HPDE6-E6E7 (cell line): ENCODE measurements around the gene NFKBIA.
"Not testable (repeated sequence)": the region's sequence is repeated elsewhere in the genome, so short reads cannot be mapped to it uniquely, and the experiment has no call there.

ENCODE experiments used
- DNase-seq: peaks from one replicate; pipeline ENCODE4 v3.0.0; 2011; ENCODE audit warnings: missing footprints; ENCODE audit errors: extremely low spot score

The NFKBIA gene

DNA sequence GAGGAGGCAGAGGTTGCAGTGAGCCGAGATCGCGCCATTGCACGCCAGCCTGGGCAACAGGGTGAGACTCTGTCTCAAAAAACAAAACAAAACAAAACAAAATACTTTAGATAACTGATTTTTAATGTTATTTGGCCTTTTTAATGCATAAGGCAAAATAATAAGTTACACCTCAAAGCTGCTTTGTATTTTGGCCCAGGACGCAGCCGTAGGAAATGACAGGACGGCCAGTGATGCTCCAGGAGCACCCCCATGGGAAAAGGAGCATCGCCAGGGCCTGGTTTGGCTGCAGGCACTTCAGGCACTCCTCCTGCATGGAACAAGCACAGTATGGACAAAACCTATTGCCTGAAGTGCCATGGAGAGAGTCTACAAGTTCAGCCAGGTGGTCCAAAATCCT, 3.5 kb upstream of the NFKBIA start:
- no peak for DNase-seq

DNA sequence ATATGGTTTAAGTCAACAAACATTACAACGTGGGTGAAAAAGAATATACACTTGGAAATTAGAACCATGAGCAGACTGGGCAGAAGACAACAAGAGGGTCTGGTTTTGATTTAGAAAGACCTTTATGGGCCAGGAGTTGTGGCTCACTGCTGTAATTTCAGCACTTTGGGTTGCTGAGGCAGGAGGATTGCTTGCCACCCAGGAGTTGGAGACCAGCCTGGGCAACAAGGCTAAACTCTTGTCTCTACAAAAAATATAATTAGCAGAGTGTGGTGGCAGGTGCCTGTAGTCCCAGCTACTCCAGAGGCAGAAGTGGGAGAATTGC, 2.7 kb upstream of the NFKBIA start:
- no peak for DNase-seq

DNA sequence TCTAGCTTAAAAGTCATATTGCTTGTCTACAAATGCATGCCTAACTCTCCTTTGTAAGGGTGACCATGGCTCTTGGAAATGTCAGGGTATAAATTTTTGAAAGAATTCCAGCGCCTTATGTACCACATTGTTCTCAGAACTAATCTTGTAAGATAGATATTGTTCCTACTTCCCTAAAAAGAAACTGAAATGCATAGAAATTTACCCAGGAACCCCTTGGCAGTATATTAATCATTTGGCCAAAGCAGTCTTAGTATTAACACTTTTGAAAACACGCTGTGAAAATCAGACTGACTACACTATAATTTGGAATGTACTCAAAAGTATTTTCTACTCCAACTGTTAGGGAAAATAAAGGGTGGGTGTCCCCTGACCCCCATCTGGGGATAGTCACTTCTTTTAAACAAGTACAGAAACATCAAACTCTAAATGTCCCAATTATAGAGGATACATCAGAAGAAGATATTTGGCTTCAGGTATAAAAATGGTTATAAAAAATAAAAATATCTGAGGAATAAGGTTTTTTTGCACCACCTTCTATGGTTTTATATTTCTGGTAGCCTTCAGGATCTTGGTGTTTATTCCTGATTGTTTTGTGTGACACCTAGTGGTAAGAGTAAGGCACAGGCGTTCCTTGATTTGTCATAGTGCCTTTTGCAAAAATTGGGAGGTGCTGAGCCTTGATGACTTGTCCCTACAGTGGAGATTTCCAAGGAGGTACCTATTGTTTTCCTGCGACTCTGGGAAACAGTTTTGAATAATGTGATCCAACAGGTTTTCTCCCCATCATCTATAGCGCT, 2.2 kb upstream of the NFKBIA start:
- no peak for DNase-seq

DNA sequence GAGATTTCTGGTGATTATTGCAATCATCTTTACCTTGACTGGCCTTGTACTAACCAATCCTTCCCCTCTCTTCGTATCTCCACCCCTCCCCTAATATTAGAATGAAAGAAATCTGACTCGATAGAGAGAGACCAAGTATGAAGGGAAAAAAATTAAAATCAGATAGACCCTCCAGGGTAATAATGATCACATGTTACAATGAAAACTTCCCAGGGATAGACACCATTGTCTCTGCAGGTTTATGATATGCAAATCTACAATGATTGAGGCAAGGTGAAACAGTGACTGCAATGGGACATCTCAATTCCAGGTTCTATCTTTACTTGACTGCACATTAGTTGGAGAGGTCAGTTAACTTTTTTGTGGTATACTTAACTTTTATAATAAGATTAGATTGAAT, 1.5 kb upstream of the NFKBIA start:
- no peak for DNase-seq

DNA sequence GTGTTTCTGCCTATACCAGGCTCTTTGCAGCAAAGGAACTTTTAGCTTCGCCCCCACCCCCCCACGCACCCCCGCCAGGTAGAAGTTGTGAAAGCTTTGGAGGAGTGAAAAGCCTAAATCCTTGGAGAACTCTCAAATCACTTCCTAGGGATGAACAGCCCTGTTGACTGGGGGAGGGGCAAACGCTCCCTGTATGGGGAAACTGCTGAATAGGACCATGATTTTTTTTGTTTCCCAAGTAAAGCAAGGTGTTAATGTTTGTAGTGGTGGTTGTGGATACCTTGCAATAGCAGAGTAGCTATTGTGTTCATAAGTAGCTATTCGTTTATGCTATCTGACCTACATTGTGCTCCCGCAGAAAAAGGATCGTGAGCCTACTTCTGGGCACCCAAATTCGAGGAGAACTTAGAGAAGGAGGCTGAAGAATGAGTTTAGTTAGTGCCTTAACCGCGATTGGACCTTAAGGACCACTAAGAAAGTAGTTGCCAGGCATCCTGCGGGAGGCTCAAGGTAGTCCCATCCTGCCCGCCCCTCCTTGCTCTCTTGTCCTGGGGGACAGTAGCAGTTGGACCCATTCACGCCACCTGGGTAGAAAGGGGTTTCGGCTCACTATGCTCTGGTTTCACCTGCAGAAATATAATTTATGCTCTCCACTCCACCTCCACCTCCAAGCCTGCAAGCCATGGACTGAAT, 901 bp upstream of the NFKBIA start:
- DNase-seq, result no peak

DNA sequence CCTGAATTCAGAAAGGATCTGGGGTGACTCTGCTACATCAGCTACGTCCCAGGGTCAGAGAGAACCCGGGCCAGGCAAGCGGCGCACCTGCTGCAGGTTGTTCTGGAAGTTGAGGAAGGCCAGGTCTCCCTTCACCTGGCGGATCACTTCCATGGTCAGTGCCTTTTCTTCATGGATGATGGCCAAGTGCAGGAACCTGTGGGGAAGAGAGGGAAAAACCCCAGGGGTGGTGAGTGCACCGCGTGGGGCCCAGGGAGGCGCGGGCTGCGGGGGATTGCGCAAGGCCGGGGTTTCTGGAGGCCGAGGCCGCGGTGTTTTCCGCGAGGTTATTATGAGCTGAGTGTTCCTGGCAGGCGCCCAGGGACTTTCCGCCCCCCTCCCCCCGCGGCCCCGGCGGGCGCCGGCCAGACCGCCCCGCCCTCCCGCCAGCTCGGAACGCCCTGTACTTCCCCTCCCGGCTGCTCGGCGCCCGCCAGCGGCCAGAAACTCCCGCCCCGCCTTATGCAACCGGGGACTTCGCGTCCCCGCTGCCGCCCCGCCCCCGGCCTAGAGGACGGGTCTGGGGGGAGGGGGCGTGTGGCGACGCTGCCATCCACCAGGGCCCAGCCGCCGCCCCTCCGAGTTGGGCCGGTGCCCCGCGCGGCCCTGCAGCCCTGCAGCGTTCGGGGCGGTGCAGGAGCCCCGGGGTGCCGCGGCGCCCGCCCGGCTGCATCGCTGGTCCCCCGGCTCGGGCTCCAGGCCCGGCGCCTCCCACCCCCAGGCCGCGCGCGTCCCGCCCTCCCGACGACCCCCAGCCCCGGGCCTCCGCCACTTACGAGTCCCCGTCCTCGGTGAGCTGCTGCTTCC, 723 bp downstream of the NFKBIA start:
- peak; percentile 79 for DNase-seq

DNA sequence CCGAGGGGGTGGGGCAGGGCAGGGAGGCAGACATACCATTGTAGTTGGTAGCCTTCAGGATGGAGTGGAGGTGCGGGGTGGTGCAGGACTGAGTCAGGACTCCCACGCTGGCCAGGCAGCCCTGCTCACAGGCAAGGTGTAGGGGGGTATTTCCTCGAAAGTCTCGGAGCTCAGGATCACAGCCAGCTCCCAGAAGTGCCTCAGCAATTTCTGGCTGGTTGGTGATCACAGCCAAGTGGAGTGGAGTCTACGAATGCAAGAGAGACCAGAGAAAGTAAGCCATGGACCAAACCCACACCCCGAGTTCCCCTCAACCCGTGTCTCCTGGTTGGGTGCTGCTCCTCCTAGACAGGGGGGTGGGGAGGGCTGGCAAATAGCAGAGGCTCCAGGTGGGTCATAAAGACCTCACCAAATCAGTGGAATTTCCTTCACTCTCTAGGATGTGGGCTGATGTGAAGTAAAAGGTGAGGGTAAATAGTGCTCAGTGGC, 1.4 kb downstream of the NFKBIA start:
- DNase-seq, result no peak

DNA sequence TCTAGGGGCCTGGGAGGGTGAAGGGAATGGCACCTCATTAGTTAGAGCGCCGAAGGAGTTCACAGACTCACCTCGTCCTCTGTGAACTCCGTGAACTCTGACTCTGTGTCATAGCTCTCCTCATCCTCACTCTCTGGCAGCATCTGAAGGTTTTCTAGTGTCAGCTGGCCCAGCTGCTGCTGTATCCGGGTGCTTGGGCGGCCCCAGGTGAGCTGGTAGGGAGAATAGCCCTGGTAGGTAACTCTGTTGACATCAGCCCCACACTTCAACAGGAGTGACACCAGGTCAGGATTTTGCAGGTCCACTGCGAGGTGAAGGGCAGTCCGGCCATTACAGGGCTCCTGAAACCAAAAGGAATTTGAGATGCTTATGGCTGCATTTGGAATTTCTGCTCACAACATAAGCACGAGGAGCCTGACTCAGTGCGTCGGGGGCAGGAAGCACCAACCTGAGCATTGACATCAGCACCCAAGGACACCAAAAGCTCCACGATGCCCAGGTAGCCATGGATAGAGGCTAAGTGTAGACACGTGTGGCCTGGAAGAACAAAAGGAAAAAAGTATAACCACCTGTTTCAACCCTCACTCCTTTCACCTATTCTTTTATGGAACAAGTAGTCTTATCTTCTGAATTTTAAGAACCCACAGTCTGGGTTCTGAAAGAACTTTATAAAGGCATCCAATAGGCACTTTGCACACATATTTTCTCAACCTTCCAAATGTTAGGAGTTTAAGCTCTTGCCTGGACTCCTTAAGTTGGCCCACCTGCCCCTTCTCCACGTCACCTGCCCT, 2.0 kb downstream of the NFKBIA start:
- no peak for DNase-seq

DNA sequence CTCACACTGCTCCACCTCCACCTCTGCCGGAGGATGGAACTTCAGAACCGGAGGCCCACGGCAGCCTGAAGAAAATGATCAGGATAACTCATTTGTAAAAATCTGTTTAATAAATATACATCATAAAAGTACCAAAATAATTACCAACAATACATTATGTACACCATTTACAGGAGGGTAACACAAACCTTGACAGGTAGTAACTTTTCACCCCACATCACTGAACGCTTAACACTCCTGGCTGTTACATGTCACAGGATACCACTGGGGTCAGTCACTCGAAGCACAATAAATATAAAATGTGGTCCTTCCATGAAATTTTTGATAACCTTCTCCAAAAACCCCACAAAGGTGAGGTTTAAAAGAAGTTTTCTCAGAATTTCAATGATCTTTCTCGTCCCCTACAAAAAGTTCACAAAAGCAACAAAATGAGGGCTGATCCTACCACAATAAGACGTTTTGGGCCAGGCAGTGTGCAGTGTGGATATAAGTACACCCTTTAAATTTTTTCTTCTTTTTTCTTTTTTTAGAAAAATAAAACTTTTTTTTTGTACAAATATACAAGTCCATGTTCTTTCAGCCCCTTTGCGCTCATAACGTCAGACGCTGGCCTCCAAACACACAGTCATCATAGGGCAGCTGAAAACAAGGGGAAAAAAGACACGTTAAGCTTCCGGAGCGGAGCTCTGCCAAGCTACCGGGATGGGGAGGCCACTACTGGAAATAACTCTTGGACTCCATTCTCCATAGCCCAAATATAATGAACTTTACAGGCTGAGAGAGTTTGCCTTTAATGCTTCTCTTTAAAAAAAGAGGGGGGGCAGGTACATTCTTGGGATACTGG, 2.9 kb downstream of the NFKBIA start:
- DNase-seq, result no peak

DNA sequence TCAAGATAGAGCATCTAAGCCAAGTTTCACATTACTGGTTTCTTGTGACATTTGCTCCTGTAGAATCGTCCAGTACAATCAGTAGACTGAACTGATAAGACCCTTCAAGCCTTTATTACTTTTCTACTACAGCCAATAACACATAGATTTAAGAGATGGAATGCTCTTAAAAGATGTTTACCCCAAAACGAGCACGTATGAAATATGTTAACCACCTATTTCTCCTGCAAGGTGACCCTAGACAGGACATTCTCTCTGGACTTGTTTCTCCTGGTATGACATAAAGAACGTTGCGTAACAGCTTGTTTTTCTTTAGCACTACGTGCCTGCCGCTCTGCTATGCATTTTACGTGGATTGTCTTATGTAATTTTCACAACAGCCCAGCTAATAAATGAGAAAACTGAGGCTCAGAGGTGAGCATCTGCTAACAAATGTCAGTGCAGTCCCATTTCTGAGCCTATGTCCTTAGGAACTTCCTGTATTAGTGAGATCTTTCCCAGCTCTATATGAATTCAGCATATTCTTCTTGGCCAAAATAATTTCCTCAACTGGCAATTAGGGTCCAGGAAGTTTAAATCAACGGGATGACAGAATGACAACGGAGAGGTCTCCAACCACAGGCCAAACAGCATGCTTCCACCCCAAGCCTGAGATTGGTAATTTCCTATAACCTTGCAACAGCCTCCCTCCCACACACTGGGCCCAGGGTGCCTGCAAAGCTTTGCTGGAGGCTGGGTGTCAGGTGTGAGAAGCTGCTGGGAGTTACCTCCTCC, 3.7 kb downstream of the NFKBIA start:
- no peak for DNase-seq

DNA sequence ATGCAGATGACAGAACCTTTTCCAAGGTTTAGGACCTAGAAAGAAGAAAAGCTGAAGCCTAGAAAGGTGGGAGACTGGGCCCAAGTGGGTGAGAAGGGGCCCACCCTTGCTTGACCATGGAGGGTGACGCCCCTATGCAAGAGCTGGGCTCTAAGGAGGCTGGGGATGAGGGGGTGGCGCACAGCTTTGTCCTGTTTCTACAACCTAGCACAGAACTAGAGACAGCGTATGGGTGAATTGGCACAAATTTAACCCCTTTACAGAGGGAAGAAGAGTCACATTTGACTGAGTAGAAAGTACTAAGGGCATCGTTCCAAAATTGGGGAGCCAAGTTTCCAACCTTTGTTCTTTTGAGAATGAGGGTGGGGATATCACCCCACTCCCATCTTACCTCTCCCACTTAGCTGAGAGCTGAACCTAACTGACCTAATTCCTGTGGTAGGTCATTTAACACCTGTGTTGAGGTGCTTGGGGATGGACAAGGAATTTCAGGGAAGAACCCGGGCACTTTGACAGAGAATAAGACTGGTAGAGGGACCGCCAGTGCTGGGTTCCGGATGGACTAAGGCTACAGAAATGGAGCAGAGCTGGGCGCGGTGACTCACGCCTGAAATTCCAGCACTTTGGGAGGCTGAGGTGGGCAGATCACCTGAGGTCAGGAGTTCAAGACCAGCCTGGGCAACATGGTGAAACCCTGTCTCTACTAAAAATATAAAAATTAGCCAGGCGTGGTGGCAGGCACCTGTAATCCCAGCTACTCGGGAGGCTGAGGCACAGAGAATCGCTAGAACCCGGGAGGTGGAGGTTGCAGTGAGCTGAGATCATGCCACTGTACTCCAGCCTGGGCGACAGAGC, 5.2 kb downstream of the NFKBIA start:
- DNase-seq, result no peak

DNA sequence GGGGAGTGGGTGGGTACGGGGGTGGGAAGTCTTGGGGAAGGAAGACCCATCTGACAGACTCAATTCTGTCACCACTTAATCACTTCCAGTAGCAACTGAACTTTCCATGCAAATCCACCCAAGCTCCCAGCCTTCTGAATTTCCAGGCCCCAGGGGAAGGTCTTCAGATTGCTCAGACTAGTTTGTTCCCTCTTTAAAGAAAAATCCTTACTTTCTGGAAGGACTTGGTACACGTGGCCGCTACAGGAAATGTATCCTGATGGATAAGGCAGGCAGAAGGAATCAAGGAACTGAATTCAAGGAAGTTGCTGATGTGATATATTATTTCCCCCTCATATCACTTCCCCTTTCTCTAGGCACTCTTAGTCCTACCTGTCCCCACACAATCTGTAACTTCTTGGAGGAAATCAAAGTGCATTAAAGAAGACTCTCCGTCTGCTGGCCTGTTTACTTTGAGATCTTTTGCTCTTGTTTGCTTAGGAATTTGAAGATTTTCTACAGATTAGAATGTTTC, 6.4 kb downstream of the NFKBIA start:
- DNase-seq, result no peak

DNA sequence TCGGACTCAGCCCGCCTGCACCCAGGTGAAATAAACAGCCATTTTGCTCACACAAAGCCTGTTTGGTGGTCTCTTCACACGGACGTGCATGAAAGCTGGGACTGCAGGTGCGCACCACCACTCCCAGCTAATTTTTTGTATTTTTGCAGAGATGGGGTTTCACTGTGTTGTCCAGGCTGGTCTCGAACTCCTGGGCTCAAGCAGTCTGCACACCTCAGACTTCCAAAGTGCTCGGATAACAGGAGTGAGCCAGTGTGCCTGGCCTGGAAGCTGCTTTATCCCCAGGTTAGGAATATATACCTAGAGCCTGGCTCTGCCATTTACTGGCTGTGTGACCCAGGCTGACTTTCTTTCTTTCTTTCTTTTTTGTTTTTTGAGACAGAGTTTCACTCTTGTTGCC, 7.9 kb downstream of the NFKBIA start:
- not testable (repeated sequence) for DNase-seq

DNA sequence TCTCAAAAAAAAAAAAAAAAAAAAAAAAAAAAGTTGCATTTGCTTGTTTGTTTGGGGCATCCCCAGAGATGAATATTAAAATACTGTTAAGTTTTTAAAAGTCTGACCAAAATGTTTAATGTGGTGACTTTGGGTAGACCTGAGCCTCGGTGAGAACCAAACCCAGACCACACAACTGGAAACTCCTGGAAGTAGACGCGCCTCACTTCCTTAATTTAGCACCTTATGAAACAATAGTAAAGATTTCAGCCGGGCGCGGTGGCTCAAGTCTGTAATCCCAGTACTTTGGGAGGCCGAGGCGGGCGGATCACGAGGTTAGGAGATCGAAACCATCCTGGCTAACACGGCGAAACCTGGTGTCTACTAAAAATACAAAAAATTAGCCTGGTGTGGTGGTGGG, 9.3 kb downstream of the NFKBIA start:
- DNase-seq, result no peak

DNA sequence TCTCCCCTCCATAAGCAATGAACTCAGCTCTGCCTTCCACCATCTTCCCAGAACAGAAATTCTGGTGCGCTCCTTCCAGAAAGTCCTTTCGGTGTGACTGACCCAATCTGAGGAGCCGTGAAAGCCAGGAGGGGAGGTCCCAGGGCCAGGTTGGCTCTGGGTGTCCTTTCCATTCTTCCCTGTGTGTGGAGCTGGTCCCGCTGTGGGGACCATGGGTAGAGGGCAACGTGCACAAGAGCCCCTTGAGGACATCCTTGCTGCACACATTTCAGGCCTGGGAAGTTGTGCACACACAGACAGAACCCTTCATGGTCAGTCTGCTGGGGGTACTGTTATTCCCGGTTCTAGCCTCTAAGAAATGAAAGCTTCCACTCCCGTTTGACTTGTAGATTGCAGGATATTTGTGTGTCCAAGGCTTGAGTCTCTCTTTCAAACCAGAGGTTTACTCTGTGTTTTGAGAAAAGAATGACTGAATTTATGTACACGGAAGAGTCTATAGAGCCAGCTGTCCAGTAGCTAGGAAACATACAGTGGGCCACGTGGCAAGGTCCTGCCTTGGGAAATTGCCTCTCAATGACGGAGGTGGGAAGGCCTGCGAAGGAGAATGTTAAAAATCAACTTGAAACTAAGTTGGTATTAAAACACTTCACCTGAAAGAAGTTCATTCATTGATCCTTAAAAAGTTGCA, 10.1 kb downstream of the NFKBIA start:
- no peak for DNase-seq

DNA sequence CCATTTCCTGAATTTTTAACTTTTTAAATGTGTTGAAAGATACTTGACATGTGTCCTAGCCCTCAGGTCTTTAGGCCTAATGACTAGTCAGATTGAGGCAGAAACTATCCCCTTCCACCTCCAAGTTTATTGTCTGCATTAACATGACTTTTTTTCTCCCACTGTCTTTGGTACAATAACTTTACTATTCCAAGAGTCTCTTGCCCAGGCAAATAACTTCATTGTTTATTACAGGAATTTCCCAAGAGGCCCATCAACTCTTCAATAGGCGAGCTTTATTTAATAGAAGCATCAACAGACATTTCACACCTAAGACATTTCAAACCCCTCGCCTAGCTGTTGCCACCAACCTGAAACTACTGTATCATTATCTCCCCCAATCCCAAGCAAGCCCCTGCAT, 10.7 kb downstream of the NFKBIA start:
- no peak for DNase-seq

DNA sequence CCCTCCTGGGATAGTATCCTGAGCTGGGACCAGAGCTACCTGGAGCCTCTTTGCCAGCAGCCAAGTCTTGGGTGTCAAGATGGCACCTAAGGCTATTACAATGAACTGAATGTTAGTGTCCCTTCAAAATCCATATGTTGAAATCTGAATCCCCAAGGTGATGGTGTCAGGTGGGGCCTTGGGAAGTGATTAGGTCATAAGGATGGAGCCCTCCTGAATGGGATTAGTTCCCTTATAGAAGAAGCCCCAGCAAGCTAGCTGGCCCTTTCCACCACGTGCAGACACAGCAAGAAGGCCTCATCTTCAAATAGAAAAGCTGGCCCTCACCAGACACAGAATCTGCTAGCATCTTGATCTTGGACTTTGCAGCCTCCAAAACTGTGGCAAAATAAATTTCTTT, 12.4 kb downstream of the NFKBIA start:
- DNase-seq, result no peak

DNA sequence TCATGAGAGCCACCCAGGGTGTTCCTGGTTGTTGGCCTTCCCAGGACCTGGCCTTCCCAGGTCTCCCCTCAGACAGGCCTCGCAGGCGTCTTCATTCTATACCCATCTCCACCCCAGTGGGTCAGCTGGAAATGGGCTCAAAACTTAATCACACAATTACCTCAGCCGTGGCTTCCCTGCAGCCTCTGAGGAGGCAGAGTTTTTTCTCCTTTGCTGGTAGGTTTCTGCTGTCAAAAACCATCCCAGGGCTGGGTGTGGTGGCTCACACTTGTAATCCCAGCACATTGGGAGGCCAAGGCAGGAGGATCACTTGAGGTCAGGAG, 13.2 kb downstream of the NFKBIA start:
- DNase-seq, result no peak
